22Rv1 (cell line): ENCODE data around the gene SEMA3C.
A peak's percentile ranks its signal among the peaks of the same experiment; 100 is the strongest.

Experiments used
- H3K27ac ChIP-seq: fragments of 450-650 bp; 2 replicates; pipeline ENCODE4 v1.5.1; 2017
- CTCF ChIP-seq: fragments of 450-650 bp; IDR thresholded peaks from 2 replicates; pipeline ENCODE4 v1.5.1; 2017; ENCODE audit warnings: mild to moderate bottlenecking
- ZFX ChIP-seq: fragments of 450-650 bp; IDR thresholded peaks from 2 replicates; pipeline ENCODE4 v1.6.1; 2017; ENCODE audit warnings: antibody characterized with exemption, borderline replicate concordance

The SEMA3C gene

GRCh38 chr7:80783678-80784327 lies 135.0 kb downstream of the SEMA3C start:
- no peak for TF ChIP-seq ZFX
- TF ChIP-seq CTCF: no peak
- no peak overlapping the region for H3K27ac ChIP-seq

- no peak overlapping the region for H3K27ac ChIP-seq
Measured at GRCh38 chr7:80783186-80783677, 135.6 kb downstream of the SEMA3C start.

GRCh38 chr7:80781561-80781979 lies 137.3 kb downstream of the SEMA3C start:
- H3K27ac ChIP-seq: no peak overlapping the region
- no peak for TF ChIP-seq ZFX
- TF ChIP-seq CTCF: peak; percentile 29

More at GRCh38 chr7:80783186-80783677, 135.6 kb downstream of the SEMA3C start:
- TF ChIP-seq CTCF (no peak), ZFX (no peak)

- no peak overlapping the region for H3K27ac ChIP-seq
- no peak for TF ChIP-seq CTCF
- TF ChIP-seq ZFX: no peak
Measured at GRCh38 chr7:80781146-80781545, 137.7 kb downstream of the SEMA3C start.

GRCh38 chr7:80779456-80779855 lies 139.4 kb downstream of the SEMA3C start:
- no peak for TF ChIP-seq ZFX
- TF ChIP-seq CTCF: no peak
- H3K27ac ChIP-seq: no peak overlapping the region

- TF ChIP-seq ZFX: no peak
- no peak for TF ChIP-seq CTCF
Measured at GRCh38 chr7:80775897-80776296, 143.0 kb downstream of the SEMA3C start.

GRCh38 chr7:80775482-80775881 lies 143.4 kb downstream of the SEMA3C start:
- no peak for TF ChIP-seq ZFX
- no peak for TF ChIP-seq CTCF
- no peak overlapping the region for H3K27ac ChIP-seq

More at GRCh38 chr7:80775897-80776296, 143.0 kb downstream of the SEMA3C start:
- H3K27ac ChIP-seq: no peak overlapping the region
